ENCODE measurements around the gene ABCB8.

The ABCB8 gene

DNA sequence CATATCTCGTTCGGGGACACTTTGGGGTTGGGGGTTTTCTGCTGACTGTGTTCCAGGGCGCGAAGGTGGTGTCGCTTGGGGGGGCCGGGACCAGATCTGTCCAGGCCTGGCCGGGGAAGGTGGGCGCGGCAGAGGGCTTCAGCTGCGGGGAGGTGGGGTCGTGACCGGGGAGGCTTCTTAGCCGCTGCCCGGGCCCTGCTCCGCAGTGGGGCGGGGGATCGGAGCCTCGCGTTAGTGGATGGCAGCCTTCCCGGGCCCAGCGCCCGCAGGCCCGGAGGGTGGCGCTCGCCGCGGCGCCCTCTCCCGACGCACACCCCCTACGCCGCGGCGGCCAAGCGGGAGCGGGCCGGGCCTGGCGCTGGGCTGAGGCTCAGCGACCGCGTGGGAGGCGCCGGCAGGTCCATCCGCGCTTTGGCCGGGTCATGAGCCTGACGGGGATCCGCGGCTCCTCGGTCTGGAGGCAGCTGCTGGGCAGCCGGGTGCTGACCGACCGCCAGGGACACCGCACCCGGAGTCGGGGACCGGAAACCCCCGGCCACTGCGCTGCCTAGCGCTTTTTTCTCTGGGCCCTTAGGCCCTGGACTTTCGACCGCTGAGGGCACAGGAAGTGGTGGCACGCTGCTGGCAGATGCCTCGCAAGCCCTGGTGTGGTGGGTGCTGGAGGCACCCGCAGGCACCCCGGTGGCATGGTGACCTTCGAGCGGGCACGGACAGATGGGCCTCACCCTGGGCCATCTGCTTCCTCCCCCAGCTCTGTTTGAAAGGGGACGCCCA, 59.2 kb downstream of the ABCB8 start:
- peak; percentile 79 for DNase-seq (ENCODE audit: low spot score)

DNA sequence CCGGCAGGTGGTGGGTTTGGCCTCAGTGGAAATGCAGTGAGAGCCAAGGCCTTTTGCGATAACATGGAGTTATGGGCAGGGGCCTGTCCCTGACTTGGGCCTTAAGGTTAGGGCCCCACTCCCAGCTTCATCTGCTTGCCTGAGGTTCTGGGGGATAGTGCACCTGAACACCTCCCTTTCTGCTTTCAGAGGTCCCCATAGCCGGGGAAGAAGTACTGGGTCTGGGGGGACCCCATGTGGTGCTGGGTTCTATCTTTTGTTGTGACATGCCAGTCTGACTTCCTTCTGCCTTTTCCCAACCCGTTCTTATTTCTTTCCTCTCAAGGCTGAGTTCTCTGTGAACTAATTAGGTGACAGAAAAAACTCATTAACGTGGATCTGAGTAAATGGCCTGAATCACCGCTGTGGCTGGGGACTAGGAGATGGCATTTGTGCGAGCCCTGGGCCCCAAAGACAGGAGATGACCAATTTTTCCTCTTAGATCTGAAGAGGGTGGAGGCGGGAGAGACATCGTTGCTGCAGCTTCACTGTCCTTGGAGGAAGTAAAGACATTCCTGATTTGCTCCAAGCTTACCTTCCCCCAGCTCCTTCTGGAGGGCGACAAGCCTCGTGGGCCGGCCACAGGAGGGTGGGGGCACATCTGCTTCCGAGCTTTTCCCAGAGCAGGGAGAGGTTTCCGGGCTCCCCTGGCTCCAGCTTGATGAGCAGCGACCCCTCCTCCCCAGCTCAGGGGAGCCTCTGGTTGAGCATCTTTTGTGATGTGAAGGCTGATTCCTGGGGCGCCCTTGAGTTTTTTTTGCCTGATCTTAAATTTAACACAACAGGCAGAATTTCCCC, 60.0 kb downstream of the ABCB8 start:
- no peak for DNase-seq (ENCODE audit: low spot score)

DNA sequence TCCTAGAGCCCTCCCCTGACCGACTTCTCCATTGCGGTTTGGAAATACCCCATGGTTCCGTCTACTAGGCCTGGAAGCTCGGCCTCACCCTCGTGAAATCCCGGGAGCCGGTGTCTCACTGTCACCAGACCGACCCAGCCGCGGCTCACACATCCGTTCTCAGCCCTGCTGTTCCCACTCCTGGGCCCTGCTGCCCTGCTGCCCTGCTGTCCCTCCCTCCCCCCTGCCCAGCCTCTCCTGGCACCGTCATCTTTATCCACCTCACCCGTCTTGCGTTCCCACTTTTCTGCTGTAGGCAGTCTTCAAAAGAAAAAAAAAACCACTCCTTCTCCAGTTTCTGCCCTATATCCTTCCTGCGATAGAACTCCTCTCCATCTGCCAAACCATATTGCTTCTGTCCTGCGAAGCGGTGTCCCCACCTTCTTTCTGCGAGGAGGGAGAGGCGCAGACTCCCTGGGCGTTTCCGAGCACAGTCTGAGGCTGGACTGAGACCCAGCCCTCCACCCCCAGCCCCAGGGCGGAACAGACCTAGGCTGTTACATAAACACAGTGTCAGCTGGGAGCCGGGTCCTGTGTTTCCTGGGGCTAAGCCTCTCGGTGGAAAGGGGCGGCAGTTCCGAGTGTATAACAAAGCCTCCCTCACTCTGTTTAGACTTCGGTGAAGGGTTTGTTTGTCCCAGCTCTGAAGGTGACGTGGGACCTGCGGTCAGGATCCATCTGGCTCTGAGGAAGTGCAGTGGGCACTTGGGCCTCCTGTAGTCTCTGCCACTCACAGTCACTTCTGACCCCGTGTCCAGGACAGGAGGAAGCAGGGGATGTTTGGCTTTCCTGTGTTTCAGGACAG, 60.8 kb downstream of the ABCB8 start:
- peak; percentile 50 for DNase-seq (ENCODE audit: low spot score)

DNA sequence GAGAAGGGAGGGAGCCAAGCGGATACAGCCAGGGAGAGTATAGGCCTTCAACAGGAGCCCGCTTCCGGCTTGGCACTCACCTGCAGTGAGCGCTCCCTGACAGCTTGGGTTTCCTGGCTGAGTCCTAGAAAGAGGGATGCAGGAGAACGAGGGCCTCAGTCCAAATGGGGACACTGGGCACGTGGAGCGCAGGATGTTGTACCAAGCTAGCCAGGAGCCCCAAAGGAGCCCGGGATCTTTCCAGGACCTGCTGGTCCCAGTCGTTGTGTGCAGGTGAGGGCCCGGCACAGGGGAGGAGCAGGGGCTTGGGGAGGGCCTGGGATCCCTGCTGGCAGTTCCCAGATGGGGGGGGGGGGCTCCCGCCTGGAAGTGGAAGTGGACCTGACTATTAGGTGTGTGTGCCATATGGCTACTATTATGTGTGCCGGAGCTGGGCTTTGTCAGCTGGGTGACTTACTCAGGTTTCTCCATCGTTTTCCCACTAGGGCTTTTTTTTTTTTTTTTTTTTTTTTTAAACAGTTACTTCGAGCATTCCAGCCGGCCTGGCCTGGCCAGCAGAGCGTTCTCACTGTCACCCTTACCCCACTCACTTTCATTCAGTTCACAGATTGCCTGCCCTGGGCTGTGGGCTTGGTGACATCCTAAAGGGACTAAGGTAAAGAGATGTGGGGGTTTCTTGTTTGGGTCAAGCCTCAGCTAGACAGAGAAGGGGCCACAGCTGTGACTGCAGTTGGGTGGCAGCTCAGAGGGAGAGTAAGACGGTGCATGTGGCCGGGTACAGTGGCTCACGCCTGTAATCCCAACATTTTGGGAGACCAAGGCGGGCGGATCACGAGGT, 61.9 kb downstream of the ABCB8 start:
- no peak for DNase-seq (ENCODE audit: low spot score)

DNA sequence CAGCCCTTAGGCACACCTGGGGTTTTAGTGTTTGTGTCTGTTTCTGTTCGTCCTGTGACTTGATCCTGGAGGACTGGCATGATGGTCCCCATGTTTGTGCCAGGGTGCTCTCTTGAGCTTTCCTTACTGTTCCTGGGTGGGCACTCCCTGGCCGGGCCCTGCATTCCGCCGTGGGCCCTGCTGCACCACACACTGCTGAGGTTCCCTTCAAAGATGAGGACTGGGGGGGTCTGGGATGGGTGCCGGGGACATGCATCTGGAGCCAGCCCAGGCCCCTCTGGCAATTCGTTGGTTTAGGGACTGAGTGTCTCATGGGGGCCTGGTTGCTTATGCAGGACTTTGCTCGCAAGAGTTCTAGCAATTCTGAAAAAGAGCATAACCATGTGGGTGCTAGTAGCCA, 62.8 kb downstream of the ABCB8 start:
- no peak for DNase-seq (ENCODE audit: low spot score)

DNA sequence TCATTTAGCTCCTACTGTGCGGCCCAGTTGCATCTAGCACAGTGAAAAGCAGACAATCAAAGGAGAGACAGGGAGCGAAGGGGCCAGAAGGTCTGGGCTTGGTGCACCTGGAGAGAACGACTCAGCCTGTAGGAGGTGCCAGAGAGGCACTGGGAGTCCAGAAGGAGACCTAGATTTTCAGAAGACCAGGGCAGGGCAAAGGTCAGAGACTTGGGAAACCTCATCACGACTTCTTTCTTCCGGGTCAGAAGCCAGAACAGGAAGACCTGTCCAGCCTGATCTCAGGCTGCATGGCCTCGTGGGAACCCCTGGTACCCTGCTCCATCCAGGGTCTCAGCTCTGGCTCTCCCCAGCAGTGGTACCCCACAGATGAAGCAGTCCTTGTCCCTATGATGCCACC, 63.2 kb downstream of the ABCB8 start:
- DNase-seq (ENCODE audit: low spot score): no peak

DNA sequence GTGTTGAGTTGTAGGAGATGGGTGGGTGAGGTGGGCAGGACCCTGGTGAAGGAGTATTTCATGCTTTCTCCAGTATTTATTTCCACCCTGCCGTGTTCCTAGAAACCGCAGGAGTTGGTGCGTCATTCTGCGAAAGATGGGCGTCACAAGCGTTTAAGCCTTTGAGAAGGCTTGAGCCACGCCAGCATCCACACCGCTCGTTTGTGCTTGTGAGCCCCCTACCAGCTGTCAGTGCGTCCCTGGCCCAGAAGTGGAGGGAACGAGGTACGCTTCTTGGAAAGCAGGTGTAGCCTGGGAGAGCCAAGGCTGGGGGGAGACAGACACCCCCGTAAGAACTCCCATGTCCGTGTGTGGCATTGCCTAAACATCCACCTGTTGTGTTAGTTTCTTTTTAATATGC, 63.7 kb downstream of the ABCB8 start:
- no peak for DNase-seq (ENCODE audit: low spot score)

DNA sequence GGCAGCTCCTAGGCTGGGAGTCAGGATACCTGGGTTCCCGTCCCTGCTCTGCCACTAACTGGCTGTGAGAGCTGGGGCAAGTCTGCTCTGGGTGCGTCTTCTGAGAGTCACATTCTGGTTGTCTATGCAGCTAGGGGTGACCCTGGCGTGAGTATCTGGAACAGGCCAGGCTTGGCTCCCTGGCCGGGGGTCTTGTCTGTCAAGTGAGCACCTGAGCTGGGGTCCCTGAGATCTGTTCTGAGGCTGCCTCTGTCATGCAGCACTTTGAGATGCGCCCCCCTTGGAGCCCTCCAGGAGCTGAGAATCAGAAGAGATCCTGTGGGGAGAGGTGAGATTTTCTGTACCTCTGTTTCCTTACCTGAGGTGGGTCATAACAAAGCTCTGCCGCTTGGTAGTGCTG, 65.5 kb downstream of the ABCB8 start:
- DNase-seq (ENCODE audit: low spot score): no peak

DNA sequence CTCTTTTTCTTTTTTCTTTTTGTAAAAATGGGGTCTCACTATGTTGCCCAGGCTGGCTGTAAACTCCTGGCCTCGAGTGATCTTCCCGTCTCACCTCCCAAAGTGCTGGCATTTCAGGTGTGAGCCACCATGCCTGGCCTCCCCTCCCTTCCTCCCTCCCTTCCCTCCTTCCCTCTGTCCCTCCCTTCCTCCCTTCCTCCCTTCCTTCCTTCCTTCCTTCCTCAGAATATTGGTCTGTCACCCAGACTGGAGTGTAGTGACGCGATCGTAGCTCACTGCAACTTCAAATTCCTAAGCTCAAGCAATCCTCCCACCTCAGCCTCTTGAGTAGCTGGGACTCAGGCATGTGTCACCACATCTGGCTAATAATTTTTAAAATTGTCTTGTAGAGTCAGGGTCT, 66.4 kb downstream of the ABCB8 start:
- no peak for DNase-seq (ENCODE audit: low spot score)

DNA sequence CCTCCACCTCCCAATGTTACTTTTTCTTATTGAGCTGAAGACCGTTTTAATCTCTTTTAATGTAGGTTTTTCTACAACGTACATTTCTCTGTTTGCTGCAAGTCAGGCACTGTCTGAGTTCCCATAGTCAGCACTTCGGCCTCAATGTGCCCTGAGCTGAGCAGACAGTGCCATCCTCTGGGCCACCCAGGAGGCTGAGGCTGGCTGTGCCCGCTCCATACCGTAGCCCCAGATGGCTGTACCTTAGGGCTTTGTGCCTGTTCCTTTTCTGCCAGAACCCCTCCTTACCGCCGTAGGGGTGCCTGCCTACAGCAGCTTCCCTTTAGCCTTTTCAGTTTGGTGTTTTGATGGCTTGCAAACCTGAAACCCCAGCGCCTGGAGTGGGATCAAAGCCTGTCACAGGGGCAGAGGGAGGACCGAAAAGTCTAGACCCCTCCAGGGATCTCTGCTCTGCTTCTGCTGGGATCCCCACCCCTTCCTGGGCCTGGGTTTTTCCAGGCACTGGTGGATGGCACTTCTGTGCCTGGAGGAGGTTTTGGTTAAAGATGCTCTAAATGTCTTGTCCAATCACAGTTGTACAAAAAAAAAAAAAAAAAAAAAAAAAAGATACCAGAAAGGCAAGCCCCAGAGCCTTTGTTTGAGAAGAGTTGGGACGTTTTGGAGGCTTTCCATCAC, 67.0 kb downstream of the ABCB8 start:
- DNase-seq (ENCODE audit: low spot score): no peak

DNA sequence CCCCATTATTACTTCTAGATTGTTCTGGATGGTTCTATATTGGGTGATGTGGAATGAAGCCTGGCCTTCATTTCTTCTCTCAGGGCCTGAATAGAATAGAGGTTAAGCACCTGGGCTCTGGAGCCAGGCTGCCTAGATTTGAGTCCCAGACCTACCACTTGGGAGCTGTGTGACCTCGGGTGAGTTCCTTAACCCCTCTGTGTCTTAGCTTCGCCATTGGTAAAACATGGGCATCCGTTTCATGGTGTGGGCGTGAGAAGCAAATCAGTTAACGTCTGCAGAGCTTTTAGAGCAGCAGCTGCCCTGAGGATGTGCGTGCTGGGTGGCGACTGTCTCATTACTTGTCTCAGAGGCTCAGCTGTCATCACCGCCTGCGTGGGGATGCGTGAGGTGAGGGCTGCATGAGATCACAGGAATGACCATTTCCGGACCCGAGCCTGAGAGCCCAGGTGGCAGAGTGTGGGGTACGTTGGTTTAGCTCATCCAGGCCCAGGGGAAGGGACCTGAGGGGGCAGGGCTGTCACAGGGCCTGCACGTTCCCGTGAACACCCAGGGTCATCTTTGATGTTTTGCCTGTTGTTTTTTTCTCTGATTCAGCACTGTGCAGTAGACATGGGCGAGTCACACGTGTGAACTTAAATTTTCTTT, 67.7 kb downstream of the ABCB8 start:
- DNase-seq (ENCODE audit: low spot score): no peak

All from hepatic stellate cell (primary cell).